Transverse colon (tissue), 4 donors: ENCODE results near the gene TRIM37. TPM values are rescaled to one million over a fixed set of nuclear protein-coding genes. Genes with fewer than 3 reads are reported as not detected.
"Not testable (repeated sequence)": the region's sequence is repeated elsewhere in the genome, so short reads cannot be mapped to it uniquely, and the experiment has no call there.

Experiments used
- DNase-seq: peaks from one replicate; pipeline ENCODE4 v3.0.0-alpha.2; 2019
- H3K27ac ChIP-seq, 4 donors: fragments of 200-600 bp; sonication (generic); 2 replicates each; pipeline ENCODE4 v1.5.1; 2016 to 2018; ENCODE audit warnings: inconsistent platforms in 4 of 4
- H3K27me3 ChIP-seq: fragments of 200-600 bp; sonication (generic); 2 replicates; pipeline ENCODE4 v1.5.1; 2017; ENCODE audit warnings: inconsistent platforms
- H3K36me3 ChIP-seq, 4 donors: fragments of 200-600 bp; sonication (generic); 2 replicates each; pipeline ENCODE4 v1.5.1; 2017 to 2019; ENCODE audit warnings: inconsistent platforms in 4 of 4
- H3K4me1 ChIP-seq, 4 donors: fragments of 200-600 bp; sonication (generic); 2 replicates each; pipeline ENCODE4 v1.5.1; 2017 to 2020; ENCODE audit warnings: inconsistent platforms in 4 of 4
- H3K4me3 ChIP-seq, 4 donors: fragments of 200-600 bp; sonication (generic); 1 replicate in 1 of 4; 2 replicates in 3 of 4; pipeline versions ENCODE4 v1.5.1 to v1.6.1; 2017 to 2019; ENCODE audit warnings: inconsistent platforms in 4 of 4
- H3K9me3 ChIP-seq, 2 donors: fragments of 200-600 bp; sonication (generic); 2 replicates each; pipeline ENCODE4 v1.5.1; 2017 to 2019; ENCODE audit warnings: inconsistent platforms in 2 of 2
- EP300 ChIP-seq: sonication (generic); formaldehyde crosslinking; IDR thresholded peaks from one replicate; pipeline ENCODE4 v1.6.1; 2017; ENCODE audit warnings: antibody characterized with exemption, low read depth
- POLR2A ChIP-seq: fragments of 450-650 bp; IDR thresholded peaks from one replicate; pipeline ENCODE4 v1.6.1; 2016; ENCODE audit warnings: antibody characterized with exemption, mild to moderate bottlenecking, moderate library complexity
- POLR2AphosphoS5 ChIP-seq, 3 donors: sonication (generic); formaldehyde crosslinking; IDR thresholded peaks; one replicate each; pipeline ENCODE4 v1.6.1; 2016; ENCODE audit warnings: antibody characterized with exemption in 3 of 3
- WGBS, 2 donors: methylation state at CpG; one replicate each; pipeline ENCODE4 v1.1.5; 2018; ENCODE audit warnings: low coverage in 1 of 2; 5-methylcytosine and 5-hydroxymethylcytosine counted together
- in situ Hi-C, 4 donors: fragments of 200-750 bp; cut with MboI; loops; one replicate each; pipeline versions ENCODE4 v1.15.0 to v1.15.1; 2017; ENCODE audit warnings: low sequenced_read_pairs in 3 of 4, low pct_ligation_motif_present in 1 of 4, low pct_unique_long_range_greater_than_20kb in 1 of 4
- intact Hi-C: fragments of 100-400 bp; cut with DNase I; formaldehyde crosslinking; loops from one replicate; pipeline ENCODE4 v1.15.1; 2023; ENCODE audit warnings: low total_unique reads
- total RNA-seq, 4 donors: library from RNA; depleted of rRNA; stranded (reverse); fragments of >200 nt; gene quantifications; one replicate each; pipeline ENCODE4 v1.1.0, GENCODE V29; 2016
- TF ChIP-seq, protein P1 (sequence below), 5 experiments: fragments of 200-600 bp in 3 of 5; fragments of 450-650 bp in 2 of 5; sonication (generic) in 3 of 5; IDR thresholded peaks; 1 replicate in 2 of 5; 2 replicates in 3 of 5; pipeline ENCODE4 v1.5.1; 2016 to 2017; ENCODE audit warnings: antibody characterized with exemption in 5 of 5, inconsistent platforms in 3 of 5, mild to moderate bottlenecking in 2 of 5, moderate library complexity in 1 of 5

TRIM37 gene
- total RNA-seq, 4 donors from 2014 or later, result 2.2 to 18.3 (median 14.7) TPM

DNA sequence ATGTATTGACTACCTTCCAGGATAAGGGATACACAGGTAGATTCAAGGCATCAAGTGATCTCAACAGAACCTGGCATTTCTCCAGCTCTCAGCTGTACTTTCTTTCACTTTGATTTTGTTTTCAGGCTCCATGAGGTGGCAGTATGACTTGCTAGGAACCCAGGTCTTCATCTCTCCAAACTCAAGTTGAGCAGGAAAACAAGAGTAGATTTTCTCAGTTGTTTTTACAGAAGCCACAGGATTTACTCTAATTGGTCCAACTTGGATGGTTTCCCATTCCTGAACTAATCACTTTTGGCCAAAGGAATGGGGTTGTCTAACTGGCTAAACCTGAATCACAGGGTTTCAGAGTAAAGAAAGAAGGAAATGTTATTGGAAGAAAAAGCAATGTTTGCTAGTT, 146.6 kb downstream of the TRIM37 start:
- intact Hi-C loops, result no loop called here
- no peaks in the 10 kb centered on the region for H3K27me3 ChIP-seq
- H3K4me1 ChIP-seq, result no peaks in the 10 kb centered on the region
- H3K9me3 ChIP-seq, result no peaks in the 10 kb centered on the region
- no peak overlapping the region for H3K4me3 ChIP-seq
- no peak for TF ChIP-seq POLR2AphosphoS5 (IDR thresholded peaks at IDR 0.05)
- TF ChIP-seq, protein P1, sequence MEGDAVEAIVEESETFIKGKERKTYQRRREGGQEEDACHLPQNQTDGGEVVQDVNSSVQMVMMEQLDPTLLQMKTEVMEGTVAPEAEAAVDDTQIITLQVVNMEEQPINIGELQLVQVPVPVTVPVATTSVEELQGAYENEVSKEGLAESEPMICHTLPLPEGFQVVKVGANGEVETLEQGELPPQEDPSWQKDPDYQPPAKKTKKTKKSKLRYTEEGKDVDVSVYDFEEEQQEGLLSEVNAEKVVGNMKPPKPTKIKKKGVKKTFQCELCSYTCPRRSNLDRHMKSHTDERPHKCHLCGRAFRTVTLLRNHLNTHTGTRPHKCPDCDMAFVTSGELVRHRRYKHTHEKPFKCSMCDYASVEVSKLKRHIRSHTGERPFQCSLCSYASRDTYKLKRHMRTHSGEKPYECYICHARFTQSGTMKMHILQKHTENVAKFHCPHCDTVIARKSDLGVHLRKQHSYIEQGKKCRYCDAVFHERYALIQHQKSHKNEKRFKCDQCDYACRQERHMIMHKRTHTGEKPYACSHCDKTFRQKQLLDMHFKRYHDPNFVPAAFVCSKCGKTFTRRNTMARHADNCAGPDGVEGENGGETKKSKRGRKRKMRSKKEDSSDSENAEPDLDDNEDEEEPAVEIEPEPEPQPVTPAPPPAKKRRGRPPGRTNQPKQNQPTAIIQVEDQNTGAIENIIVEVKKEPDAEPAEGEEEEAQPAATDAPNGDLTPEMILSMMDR (IDR thresholded peaks at IDR 0.05), result no peak
- no peak for TF ChIP-seq POLR2A
- TF ChIP-seq EP300, result no peak
- H3K36me3 ChIP-seq, result no peaks in the 10 kb centered on the region
- in situ Hi-C loops, result no loop called here
- no peak for DNase-seq
- no peak overlapping the region for H3K27ac ChIP-seq

DNA sequence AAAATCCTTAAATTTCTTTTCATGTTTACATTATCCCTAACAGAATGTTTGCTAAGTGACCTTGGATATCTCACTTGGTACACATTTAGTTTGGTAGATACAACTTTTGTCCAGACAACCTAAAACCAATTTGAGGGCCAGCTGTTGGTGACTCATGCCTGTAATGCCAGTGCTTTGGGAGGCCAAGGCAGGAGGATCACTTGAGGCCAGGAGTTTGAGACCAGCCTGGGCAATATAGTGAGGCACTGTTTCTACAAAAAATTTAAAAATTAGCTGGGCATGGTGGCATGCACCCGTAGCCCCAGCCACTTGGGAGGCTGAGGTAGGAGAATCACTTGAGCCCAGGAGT, 149.0 kb downstream of the TRIM37 start:
- in situ Hi-C loops, H3K27me3 ChIP-seq, H3K9me3 ChIP-seq, H3K4me3 ChIP-seq, H3K4me1 ChIP-seq, DNase-seq, intact Hi-C loops, H3K36me3 ChIP-seq, H3K27ac ChIP-seq: not testable (repeated sequence)
- WGBS, 2 donors, result 86 to 100% methylated on average over 1 of the region's 1 CpG

DNA sequence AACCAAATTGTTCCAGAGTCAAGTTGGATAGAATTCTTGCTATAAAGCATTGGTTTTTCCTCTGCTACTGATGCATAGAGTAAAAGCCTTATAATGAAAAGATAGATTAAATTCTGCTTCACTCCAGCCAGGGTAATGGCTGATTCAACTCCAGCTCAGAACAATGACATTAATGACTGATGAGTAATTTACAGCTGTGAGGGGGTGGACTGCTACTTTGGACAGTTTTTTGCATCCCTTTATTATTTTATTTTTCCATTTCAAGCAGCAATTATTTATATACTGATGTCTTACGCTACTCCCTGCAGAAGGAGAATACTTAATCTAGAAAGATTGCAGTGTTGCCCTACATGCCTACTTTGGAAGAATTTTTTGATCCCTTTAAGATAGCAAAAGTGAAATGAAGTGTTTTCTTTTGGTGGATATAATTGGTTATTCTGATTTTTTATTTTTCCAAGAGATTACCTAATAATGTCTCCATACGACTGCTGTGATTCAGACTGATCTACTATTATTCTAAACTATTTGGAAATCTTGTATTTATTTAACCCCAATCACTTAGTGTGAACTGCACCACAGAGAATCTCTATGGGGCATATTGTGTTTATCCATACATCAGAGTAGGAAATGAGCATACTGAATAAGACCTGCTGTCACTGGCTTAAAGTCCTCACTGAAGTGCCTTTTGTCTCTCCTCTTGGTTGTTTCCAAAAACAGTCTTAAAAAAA, 149.5 kb downstream of the TRIM37 start:
- in situ Hi-C loops, result no loop called here
- no peak overlapping the region for H3K4me3 ChIP-seq
- intact Hi-C loops, result no loop called here
- H3K9me3 ChIP-seq, result no peaks in the 10 kb centered on the region
- WGBS, 2 donors, result 82 to 86% methylated on average over 2 of the region's 2 CpGs
- no peaks in the 10 kb centered on the region for H3K4me1 ChIP-seq
- H3K27me3 ChIP-seq, result no peaks in the 10 kb centered on the region
- H3K27ac ChIP-seq, result no peak overlapping the region
- TF ChIP-seq, protein P1 (IDR thresholded peaks at IDR 0.05), result no peak
- TF ChIP-seq EP300 (no peak), POLR2AphosphoS5 (IDR thresholded peaks at IDR 0.05) (no peak), POLR2A (no peak)
- no peak for DNase-seq
- no peaks in the 10 kb centered on the region for H3K36me3 ChIP-seq

DNA sequence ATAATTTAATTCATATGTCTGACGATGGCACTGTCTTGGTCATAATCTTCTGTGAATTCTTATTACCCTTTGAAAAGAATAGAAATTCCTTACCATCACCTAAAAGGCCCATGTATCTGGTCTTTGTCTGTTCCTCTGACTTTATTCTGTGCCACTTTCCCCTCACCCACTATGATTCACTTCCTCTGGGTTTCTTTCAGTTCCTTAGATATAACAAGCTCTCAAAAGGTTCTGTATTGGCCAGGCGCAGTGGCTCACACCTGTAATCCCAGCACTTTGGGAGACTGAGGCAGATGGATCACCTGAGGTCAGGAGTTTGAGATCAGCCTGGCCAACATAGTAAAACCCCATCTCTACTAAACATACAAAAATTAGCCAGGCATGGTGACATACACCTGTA, 152.3 kb downstream of the TRIM37 start:
- H3K4me3 ChIP-seq, DNase-seq, H3K27me3 ChIP-seq, H3K27ac ChIP-seq, H3K36me3 ChIP-seq, intact Hi-C loops, in situ Hi-C loops, H3K4me1 ChIP-seq: not testable (repeated sequence)
- WGBS, 2 donors, result 33 to 75% methylated on average over 1 to 2 of the region's 2 CpGs
- H3K9me3 ChIP-seq, result peaks cover 9 to 13% of the 10 kb centered on the region in 2 donors

DNA sequence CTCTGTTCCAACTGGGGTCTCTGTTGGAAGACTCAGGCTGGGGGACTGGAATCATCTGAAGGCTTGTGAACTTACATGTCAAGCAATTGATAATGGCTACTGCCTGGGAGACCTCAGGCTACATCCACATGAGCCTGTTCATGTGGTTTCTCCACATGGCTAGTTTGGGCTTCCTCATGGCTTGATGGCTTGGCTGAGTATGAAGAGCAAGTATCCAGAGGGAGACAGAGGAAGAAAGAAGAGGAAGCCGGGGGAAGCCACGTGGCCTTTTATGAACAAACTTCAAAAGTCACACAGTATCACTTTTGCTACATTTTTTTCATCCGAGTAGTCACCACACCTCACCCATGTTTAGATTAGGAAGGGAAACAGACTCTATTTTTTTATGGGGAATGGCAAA, 158.9 kb downstream of the TRIM37 start:
- TF ChIP-seq, protein P1 (IDR thresholded peaks at IDR 0.05), result no peak
- Histone ChIP-seq H3K4me3 (no peak overlapping the region), H3K4me1 (no peaks in the 10 kb centered on the region), H3K27ac (no peak overlapping the region), H3K36me3 (no peaks in the 10 kb centered on the region), H3K9me3 (peaks cover 9 to 19% of the 10 kb centered on the region in 2 donors), H3K27me3 (no peaks in the 10 kb centered on the region)
- WGBS, 2 donors, result 67 to 72% methylated on average over 3 of the region's 3 CpGs
- intact Hi-C loops (no loop called here), in situ Hi-C loops (loop anchor here in 1 of 4 donors (25.0 kb wide), 1 partner anchor 89 kb away; no protein-coding TSS in a partner anchor)
- no peak for DNase-seq
